OCI-M2 (cell line): ENCODE data around the gene PRIMA1.

ENCODE experiments used
- DNase-seq: peaks from one replicate; lab custom pipeline; 2025; ENCODE audit not compliant: unreplicated experiment; lab: John Stamatoyannopoulos, UW

Gene PRIMA1

DNA sequence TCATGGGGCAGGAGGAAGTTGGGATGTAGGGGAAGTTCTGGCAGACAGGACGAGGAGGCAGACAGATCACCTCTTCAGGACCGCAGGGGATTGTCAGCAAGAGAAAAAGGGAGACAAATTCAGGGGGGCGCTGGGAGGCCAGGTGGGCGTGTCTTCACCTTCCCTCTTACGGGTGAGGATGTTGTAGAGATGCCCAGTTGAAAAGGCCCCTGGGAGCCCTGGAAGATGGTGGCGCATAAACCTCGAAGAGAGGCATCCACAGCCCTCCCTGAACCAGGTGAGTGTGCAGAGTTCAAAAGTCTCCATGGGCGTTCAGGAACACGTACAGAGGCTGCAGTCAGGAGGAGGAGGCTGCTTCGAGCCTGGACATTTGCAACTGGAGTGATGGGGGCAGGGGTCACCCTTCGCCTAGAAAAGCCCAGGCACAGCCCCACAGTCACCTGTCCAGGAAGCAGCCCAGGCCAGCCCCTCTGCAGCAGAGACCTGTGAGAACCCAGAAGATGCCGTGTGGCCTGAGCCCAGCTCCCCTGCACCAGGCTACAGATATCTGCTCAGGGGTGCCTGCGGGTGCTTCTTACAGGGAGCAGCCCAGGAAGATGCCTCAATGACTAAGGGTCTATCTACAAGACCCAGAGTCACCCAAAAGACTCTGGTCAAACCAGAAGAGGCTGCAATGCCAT, 74.4 kb downstream of the PRIMA1 start:
- DNase-seq: no peak

DNA sequence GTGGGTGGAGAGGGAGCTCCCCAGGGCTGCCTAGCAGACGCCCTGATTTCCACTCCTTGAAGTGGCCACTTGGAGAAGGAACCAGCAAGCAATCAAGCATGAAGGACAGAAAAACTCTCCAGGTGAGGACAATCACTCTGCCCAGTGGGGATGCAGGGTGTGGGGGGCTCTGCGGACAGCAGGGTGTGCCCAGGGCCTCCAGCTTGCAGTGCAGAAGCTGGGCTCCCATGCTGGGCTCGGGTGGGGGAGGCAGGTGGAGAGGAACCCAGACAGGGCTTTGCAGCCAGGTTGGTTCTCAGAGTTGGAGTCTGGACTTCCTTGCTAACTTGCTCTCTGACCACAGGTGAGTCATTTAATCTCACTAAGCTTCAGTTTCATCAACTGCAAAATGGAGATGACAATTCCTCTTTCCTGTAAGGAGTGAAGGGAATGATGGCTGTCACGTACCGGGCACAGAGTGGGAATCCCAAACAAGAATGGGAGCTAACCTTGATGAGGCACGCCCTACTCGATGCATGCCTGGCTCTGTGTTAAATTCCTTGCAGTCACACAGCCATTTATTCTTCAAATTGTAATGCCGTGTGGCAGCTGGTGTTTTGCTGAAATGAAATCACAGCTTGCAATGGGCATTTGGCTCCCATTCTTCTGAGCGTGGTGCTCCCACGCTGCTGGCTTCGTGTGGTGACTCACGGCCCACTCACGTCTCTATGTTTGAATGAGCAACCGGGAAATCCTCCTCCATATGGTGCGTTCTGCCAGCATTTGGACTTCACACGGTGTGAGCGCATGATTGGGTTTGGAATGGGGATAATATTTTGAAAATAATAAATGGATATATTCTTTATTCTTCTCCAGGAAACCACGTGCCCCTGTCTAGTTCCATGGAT, 75.2 kb downstream of the PRIMA1 start:
- no peak for DNase-seq

DNA sequence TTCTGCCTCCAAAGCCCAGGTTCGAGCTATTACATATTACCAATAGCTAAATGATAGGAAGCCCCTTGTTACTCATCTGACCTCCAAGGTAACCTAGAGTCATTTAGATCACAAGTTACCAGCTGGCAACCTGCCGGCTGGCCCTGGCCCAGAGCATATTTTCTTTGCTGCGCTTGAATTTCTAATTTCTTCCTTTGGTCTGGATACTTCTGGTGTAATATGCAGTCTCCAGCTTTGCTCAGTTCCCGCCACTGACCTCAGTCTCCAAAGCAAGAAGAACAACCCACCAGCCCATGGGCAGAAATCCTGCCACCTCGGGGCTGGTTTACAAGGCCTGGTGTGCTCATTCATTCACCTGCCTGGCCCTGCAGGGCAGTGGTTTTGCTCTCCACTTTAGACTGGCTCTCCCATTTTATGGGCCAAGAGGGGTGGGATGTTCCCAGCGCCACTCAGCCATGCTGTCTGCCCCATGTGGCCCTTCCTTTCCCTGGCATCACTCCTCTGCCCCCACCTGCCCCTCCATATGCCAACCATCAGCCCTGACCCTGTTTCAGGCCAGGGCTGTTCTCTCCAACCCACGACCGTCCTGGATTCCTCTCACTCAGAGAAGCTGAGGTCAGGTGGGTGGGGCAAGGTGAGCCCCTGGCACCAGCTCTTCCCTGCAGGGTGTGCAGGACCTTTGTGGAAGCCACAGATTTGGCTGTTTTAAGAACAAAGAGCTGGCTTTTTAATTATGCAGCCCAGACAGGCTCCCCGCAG, 76.0 kb downstream of the PRIMA1 start:
- no peak for DNase-seq

DNA sequence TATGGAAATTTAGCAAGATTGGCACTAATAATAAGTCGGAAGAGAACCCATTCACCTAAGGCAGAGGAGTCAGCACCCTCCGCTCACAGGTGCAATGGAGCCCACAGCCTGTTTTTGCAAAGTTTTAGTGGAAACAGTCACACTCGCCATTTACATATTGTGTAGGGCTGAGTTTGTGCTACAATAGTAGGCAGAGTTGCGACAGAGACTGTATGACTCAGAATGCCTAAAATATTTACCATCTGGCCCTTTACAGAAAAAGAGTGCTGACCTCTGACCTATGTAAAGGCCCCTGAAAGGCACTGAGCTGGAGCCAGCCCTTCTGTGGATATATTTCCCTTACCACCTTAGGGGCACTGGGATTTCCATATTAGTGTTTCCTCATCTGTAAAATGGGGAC, 79.0 kb downstream of the PRIMA1 start:
- no peak for DNase-seq

DNA sequence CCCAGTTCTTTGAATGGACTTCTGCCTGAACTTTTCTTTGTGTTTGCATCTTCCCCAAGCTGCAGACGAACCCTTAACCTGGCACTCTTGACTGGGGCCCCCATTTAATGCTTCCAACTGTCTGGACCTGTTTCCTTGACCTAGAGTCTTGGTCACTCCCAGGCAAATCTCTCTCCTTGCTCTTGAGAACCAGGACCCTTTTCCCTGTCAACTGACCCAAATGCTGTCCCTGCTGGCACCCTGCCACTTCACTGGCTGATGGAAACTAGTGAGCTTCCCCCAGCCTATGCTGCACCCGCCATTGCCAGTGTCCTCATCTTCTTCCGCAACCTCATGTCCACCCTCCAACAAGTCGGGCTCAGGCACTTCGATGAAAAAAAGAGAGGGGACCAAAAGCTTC, 79.5 kb downstream of the PRIMA1 start:
- DNase-seq: no peak

DNA sequence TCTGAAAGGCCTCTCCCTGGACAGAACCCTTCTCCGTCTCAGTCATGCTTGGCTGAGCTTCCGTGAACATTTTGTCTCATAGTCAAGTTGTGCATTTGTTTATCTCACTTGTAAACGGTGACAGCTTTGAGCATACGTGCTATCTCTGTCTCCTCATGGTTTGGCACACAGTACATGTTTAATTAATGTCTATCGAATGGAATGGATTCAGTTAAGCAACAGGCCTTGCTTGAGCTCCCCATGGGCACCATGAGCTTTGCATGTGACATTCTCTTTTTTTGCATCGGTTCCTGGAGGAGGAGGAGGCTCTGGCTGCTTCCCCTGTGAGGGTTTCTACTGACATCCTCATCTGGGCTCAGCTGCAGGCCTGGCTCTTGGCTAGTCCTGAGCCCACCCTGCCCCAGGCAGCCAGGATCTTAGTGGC, 80.0 kb downstream of the PRIMA1 start:
- no peak for DNase-seq

DNA sequence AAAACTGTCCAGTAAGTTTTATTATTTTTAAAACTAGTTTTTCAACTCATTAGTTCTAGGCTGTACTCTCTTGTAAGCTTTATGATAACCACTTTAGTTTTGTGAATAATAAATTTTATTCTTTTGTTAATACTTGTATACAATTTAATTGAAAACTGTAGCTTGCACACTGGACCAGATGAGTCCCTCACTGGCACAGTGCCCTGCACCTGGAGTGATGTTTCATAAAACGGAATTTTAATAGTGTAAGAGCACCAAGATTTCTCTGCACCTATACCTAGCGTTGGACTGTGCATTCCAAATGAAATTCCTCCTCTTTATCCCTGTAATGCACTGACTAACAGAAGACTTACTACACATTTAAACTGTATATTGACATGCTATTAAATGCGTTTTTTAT, 80.8 kb downstream of the PRIMA1 start:
- no peak for DNase-seq

DNA sequence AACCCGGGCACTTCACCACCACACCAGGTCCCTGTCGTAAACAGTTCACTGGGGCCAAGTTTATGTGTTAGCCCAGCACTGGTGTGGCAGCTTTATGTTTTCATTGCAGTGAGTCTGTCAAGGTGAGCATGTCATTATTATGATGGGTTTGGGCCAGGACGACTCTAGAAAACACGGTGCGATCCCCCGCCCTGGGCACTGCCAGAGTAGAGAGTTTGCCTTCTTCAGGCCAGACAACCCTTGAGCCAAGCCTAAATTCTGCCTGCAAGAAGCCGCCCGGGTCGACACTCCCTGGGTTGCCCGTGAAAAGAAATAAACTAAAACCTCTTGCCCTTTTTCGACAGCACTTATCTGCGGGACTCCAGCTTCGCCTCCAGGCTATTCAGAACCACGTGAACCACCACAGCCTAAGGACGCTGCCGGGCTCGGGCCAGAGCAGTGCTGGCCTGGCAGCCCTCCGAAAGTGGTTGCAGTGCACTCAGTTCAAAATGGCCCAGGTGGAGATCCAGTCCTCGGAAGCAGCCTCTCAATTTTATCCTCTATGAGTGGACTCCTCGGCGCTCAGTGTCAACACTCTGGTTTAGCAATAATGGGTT, 81.8 kb downstream of the PRIMA1 start:
- no peak for DNase-seq

DNA sequence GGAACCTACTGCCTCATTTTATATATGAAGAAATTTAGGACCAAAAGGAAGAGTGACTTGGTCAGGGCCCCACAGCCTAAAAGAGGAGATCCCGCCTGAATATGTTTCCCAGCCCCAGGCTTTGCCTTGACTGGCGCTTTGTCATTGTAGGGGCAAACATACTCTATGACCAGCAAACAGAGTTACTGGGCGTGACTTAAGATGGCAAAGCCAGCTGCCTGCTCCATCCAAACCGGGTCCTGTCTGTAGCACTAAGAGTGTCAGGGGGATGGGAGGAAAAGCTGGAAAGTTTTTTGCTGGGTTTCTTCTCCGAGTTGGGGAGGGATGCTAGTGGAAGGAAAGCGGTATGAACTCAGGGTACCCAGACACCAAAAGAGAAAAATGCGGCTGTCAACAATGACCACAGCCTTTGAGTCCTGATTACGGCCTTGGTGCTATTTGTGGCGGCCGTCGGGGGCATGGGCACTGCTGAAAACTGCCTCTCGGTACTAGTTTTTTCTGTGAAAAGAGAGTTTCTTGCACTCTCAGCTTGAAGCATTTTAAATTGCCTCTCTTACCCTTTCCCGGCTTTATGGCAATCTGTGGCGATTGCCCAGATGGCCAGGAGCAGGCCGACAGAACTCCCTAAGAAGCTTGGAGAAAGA, 82.7 kb downstream of the PRIMA1 start:
- no peak for DNase-seq

DNA sequence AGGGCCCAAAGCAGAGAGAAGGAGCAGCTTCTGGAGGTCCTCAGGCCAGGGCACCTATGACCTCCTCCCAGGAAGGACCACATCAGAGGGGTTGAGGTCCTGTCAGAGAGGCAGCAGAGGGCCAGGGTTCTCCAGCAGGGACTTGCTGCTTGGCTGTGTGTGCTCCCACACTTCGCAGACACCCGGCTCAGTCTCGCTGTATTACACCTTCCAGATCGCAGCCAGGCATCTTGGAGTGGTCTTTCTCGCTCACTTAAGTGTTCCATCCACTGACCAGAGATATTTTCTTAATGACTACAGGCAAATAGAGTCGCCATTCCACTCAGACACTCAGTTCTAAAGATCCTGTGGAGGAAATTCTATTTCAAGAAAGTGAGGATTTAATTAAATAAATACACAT, 84.3 kb downstream of the PRIMA1 start:
- no peak for DNase-seq

DNA sequence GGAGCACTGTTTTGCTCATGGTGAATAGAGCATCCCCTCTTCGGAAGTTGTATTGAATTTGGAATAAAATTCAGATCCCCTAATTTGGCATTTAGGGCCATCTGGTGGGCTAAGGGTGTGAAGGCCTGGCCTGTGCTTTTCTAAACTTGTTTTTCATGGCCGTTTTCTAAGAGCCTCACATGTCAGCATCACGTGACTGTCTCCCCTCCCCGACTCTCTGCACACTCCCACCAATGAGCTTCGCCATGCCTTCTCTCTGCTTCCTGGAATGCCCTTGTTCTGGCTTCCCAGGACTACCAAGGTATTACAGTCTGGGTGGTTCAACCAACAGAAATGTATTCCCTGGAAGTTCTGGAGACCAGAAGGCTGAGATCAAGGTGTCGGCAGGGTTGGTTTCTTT, 85.3 kb downstream of the PRIMA1 start:
- no peak for DNase-seq

DNA sequence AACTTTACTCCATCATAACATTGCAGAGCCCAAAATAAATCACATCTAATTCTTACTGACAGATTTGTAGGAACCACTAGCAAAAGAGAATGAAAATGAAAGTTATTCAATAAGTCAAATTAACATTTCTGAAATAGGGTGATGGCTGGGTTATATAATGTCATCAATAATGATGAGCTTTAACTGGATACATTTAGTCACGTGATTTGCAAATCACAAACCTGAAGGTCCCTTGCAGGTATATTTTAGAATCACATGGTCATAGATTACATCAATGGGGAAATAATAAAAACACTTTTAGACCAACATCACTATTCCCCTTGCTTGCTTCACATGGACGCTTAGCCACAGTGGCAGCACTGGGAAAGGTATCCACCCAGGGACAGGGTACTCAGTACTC, 86.7 kb downstream of the PRIMA1 start:
- DNase-seq: no peak

DNA sequence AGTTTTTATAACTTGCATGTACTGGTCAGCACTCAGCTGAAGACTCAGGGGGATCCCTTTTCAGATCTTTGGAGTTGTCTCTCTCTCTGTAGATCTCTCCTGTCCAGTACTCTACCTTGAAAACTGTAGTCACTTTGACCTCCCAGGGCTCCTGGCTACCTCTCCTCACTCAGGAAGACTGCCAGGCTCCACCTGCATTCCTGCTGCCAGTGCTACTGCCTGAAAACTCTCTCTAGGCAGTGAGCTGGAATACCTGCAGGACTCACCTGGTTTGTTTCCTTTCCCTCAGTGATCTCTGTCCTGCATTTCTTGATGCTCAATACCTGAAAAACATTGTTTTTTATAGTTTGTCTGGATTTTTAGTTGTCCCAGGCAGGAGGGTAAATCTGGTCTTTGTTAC, 87.4 kb downstream of the PRIMA1 start:
- no peak for DNase-seq

DNA sequence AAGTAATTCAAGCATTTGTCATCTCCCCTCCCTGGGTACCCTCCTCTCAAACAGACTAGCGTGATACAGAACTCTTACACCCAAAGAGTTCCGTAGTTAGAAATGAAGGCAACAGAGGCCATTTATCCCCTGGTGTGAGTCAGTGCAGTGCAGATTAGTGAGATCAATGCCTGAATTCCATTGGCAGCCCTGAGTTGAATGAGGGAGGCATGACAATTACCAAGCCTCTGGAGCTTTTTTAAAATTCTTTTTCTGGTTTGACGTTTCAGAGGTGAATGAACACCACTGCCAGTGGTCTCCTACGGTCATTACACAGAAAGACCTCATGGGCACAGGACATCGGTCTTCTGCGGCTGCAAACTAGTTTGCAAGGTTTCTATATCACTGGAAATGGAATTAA, 94.4 kb downstream of the PRIMA1 start:
- no peak for DNase-seq

DNA sequence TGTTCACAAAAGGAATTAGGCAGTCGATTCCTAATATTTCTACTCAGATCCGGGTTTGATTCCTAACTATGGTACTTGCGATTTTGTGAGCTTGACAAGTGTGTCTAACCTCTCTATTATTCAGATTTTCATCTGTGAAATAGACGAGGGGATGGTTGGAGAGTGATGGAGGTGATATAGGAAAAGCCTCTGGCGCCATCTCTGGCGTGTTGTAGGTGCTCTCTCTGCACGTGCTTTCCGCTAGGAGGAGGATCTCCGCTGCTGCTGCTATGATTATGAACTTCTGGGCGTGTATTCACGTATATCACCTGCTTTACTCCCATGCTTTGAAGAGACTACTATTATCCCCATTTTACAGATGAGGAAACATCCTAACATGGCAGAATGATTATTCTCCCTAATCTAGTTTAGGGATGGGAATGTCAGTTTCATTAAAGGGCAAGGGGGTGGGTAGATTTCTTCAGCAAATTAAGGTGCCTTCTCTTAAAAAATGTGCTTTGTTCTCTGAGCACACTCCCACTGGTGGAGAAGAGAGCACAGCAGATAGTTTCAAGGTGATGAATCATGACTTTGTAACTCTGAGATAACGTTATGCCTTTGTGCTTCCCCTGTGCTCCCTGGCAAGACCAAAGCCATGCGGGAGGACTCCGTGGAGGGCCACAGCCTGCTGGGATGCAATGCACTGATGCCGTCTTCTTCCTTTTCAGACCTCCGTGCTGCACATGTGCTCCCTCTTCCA, 97.1 kb downstream of the PRIMA1 start:
- DNase-seq: no peak

DNA sequence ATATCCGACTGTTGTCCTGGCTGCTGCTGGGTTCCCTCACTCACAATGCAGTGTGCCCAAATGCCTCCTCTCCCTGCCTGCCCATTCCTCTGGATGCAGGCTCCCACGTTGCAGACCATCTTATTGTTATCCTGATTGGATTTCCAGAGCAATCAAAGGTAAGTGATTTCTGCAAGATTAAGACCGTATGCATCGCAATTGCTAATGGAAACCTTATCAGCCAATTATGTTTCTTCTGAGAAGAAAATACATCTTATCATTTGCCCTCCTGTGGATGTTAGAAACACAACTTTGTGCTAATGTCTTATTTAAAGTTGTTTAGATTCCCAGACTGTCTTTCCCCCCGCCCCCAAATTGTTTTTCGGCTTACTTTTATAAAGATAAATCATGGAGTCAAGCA, 98.1 kb downstream of the PRIMA1 start:
- no peak for DNase-seq

DNA sequence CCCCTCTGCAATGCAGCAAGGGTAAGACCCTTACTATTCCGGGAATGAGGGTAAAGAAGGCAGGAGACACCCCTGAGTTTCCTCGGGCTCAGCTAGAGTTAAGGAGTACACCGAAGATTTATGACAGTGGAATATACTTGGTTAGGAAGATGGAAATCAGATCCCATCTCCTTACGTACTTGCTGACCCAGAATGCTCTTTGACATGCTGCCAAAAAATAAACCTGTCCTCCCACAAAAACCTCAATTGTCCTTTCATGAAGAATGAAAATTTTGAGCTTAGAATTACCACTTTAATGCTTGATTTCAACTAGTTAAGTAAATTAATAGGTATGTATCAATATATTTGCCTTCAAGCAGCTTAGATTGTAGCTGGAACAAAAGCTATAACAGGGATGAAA, 99.5 kb downstream of the PRIMA1 start:
- no peak for DNase-seq

DNA sequence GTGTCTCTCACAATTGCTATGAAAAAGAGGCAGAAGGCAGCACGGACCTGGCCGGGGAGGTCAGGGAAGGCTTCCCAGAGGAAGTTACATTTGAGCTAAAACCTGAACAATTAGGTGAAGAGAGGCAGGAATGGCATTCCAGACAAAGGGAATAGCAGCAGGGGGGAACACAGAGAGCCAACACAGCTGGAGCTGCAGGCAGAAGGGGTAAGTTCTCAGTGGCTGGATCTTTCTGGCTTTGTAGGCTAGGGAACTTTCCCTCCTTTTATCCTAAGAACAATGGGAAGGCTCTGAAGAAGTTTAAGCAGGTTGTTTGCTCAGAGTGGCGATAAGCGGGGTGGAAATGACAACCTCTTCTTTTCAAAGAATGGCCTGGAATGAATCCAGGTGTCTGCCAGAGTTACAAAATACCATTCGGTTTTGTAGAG, 100.0 kb downstream of the PRIMA1 start:
- no peak for DNase-seq

DNA sequence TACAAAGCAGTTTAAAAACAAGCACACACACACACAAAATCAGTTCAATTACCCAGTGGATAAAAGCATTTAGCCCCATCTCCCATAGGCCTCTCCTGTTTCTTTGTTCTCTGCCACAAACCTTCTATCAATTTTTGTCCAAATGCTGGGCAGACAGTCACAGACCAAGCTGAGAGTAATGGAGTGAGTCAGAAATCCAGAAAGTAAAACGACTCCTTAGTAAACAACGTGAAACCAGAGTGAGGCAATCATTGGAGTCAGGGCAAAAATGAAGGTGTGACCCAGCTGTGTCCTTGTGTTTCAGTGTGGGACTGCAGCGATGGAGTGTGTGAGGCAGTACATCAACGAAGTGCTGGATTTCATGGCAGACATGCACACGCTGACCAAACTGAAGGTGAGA, 102.0 kb downstream of the PRIMA1 start:
- no peak for DNase-seq
